Stomach smooth muscle (tissue), 2 donors: Measurements from ENCODE around the gene PRKAR1A.

Source experiments
- H3K27ac ChIP-seq: one replicate; pipeline ENCODE4 v1.7.0; 2013; ENCODE audit warnings: mild to moderate bottlenecking, low read length, inconsistent platforms
- H3K27me3 ChIP-seq, 2 donors: one replicate each; pipeline ENCODE4 v1.7.0; 2013; ENCODE audit warnings: low read length in 2 of 2; ENCODE audit not compliant: insufficient read depth in 2 of 2, control insufficient read depth in 1 of 2
- H3K36me3 ChIP-seq, 2 donors: one replicate each; pipeline ENCODE4 v1.7.0; 2013; ENCODE audit warnings: low read length in 2 of 2; ENCODE audit not compliant: control insufficient read depth in 2 of 2, insufficient read depth in 2 of 2
- H3K4me1 ChIP-seq: one replicate; pipeline ENCODE4 v1.7.0; 2013; ENCODE audit warnings: low read length; ENCODE audit not compliant: control insufficient read depth, insufficient read depth
- H3K4me3 ChIP-seq, 2 donors: one replicate each; pipeline ENCODE4 v1.7.0; 2013; ENCODE audit warnings: low read length in 2 of 2
- H3K9ac ChIP-seq, 2 donors: one replicate each; pipeline ENCODE4 v1.7.0; 2013; ENCODE audit warnings: low read length in 2 of 2, mild to moderate bottlenecking in 1 of 2
- H3K9me3 ChIP-seq, 2 donors: one replicate each; pipeline ENCODE4 v1.7.0; 2013; ENCODE audit warnings: low read length in 2 of 2; ENCODE audit not compliant: control insufficient read depth in 2 of 2
- donor health status: healthy.
- donor health status: Pancreatic carcinoma.

The PRKAR1A gene

GRCh38 chr17:68542698-68543463 is 30.7 kb downstream of the PRKAR1A start:
- Histone ChIP-seq H3K4me3 (no peak overlapping the region), H3K27ac (no peak overlapping the region), H3K27me3 (no peaks in the 10 kb centered on the region), H3K9ac (no peak overlapping the region), H3K9me3 (no peaks in the 10 kb centered on the region), H3K36me3 (peaks cover 15 to 26% of the 10 kb centered on the region in 2 donors), H3K4me1 (no peaks in the 10 kb centered on the region)

- H3K27ac ChIP-seq, result no peak overlapping the region
Measured at GRCh38 chr17:68544111-68544915, 32.1 kb downstream of the PRKAR1A start.

GRCh38 chr17:68556551-68556950 is 44.3 kb downstream of the PRKAR1A start:
- Histone ChIP-seq H3K9ac (no peak overlapping the region), H3K27ac (no peak overlapping the region), H3K36me3 (no peaks in the 10 kb centered on the region), H3K9me3 (no peaks in the 10 kb centered on the region), H3K27me3 (no peaks in the 10 kb centered on the region), H3K4me1 (no peaks in the 10 kb centered on the region), H3K4me3 (no peak overlapping the region)

More at GRCh38 chr17:68544111-68544915, 32.1 kb downstream of the PRKAR1A start:
- no peak overlapping the region for H3K9ac ChIP-seq
- no peaks in the 10 kb centered on the region for H3K9me3 ChIP-seq
- H3K4me1 ChIP-seq, result no peaks in the 10 kb centered on the region
- H3K4me3 ChIP-seq, result no peak overlapping the region
- no peaks in the 10 kb centered on the region for H3K27me3 ChIP-seq
- H3K36me3 ChIP-seq, result peaks cover 6 to 19% of the 10 kb centered on the region in 2 donors

- Histone ChIP-seq H3K27me3 (no peaks in the 10 kb centered on the region), H3K36me3 (no peaks in the 10 kb centered on the region), H3K27ac (no peak overlapping the region), H3K4me1 (no peaks in the 10 kb centered on the region), H3K9me3 (no peaks in the 10 kb centered on the region), H3K4me3 (no peak overlapping the region), H3K9ac (no peak overlapping the region)
Measured at GRCh38 chr17:68559316-68559715, 47.1 kb downstream of the PRKAR1A start.

- H3K27me3 ChIP-seq, result no peaks in the 10 kb centered on the region
Measured at GRCh38 chr17:68560966-68561720, 48.9 kb downstream of the PRKAR1A start.

GRCh38 chr17:68562736-68563135 is 50.5 kb downstream of the PRKAR1A start:
- Histone ChIP-seq H3K9ac (no peak overlapping the region), H3K27ac (no peak overlapping the region), H3K27me3 (no peaks in the 10 kb centered on the region), H3K4me3 (no peak overlapping the region), H3K36me3 (no peaks in the 10 kb centered on the region), H3K9me3 (no peaks in the 10 kb centered on the region), H3K4me1 (no peaks in the 10 kb centered on the region)

More at GRCh38 chr17:68560966-68561720, 48.9 kb downstream of the PRKAR1A start:
- Histone ChIP-seq H3K4me3 (no peak overlapping the region), H3K27ac (no peak overlapping the region), H3K36me3 (no peaks in the 10 kb centered on the region), H3K4me1 (no peaks in the 10 kb centered on the region), H3K9ac (no peak overlapping the region), H3K9me3 (no peaks in the 10 kb centered on the region)

- Histone ChIP-seq H3K36me3 (no peaks in the 10 kb centered on the region), H3K4me3 (no peak overlapping the region), H3K27me3 (no peaks in the 10 kb centered on the region), H3K9ac (no peak overlapping the region), H3K4me1 (no peaks in the 10 kb centered on the region), H3K27ac (no peak overlapping the region), H3K9me3 (no peaks in the 10 kb centered on the region)
Measured at GRCh38 chr17:68564415-68565111, 52.3 kb downstream of the PRKAR1A start.

- H3K27ac ChIP-seq, result no peak overlapping the region
- H3K4me1 ChIP-seq, result no peaks in the 10 kb centered on the region
- H3K9me3 ChIP-seq, result no peaks in the 10 kb centered on the region
- no peak overlapping the region for H3K4me3 ChIP-seq
- no peak overlapping the region for H3K9ac ChIP-seq
- no peaks in the 10 kb centered on the region for H3K27me3 ChIP-seq
- H3K36me3 ChIP-seq, result no peaks in the 10 kb centered on the region
Measured at GRCh38 chr17:68565661-68566441, 53.6 kb downstream of the PRKAR1A start.

GRCh38 chr17:68566442-68566738 is 54.2 kb downstream of the PRKAR1A start:
- no peaks in the 10 kb centered on the region for H3K4me1 ChIP-seq
- no peaks in the 10 kb centered on the region for H3K27me3 ChIP-seq
- H3K36me3 ChIP-seq, result no peaks in the 10 kb centered on the region
- H3K9ac ChIP-seq, result no peak overlapping the region
- no peaks in the 10 kb centered on the region for H3K9me3 ChIP-seq
- no peak overlapping the region for H3K27ac ChIP-seq
- no peak overlapping the region for H3K4me3 ChIP-seq

GRCh38 chr17:68567035-68567434 is 54.8 kb downstream of the PRKAR1A start:
- Histone ChIP-seq H3K9ac (no peak overlapping the region), H3K27ac (no peak overlapping the region), H3K36me3 (no peaks in the 10 kb centered on the region), H3K9me3 (no peaks in the 10 kb centered on the region), H3K4me3 (no peak overlapping the region), H3K27me3 (no peaks in the 10 kb centered on the region), H3K4me1 (no peaks in the 10 kb centered on the region)
